ENCODE measurements around the gene SLC45A3. TPM values are rescaled to one million over a fixed set of nuclear protein-coding genes. Genes with fewer than 3 reads are reported as not detected.

Gene SLC45A3
- total RNA-seq, 4 donors from 2014 or later: 12.2 to 29.1 (median 17.0) TPM

DNA sequence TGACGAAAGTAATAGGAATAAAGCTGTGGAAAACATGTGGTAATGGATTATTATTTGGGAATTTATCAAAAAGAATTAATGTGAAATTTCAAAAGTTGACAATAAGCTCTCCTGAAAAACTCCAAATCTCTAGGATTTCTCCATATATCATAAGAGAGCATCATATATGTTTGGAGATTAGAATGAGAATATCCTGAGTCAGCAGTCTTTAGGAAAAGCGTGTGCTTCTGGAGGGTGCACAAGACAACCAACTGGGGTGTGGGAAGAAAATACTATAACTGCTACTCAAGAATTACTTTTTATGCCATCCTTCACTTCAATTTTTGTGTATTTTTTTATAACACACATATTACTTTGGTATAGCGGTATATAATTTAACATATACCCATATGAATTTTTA is 68.2 kb downstream of the SLC45A3 start:
- H3K27ac ChIP-seq: no peak overlapping the region
- peaks cover 0 to 39% (median 7%) of the 10 kb centered on the region in 4 donors for H3K36me3 ChIP-seq
- WGBS, 2 donors (ENCODE audit: low coverage in 1 of 2): 88 to 100% methylated on average over 3 of the region's 3 CpGs
- in situ Hi-C loops (cut with MboI; ENCODE audit: low pct_ligation_motif_present in 1 of 4, low pct_unique_long_range_greater_than_20kb in 1 of 4, low sequenced_read_pairs in 3 of 4): no loop called here
- no peak for DNase-seq
- no peaks in the 10 kb centered on the region for H3K9me3 ChIP-seq
- H3K4me1 ChIP-seq: peaks cover 0 to 22% (median 6%) of the 10 kb centered on the region in 4 donors
- no peak overlapping the region for H3K4me3 ChIP-seq
- intact Hi-C loops (cut with DNase I; ENCODE audit: low total_unique reads): no loop called here
- TF ChIP-seq CTCF (IDR thresholded peaks at IDR 0.05) (no peak), POLR2A (IDR thresholded peaks at IDR 0.05) (no peak), POLR2AphosphoS5 (IDR thresholded peaks at IDR 0.05) (no peak), EP300 (IDR thresholded peaks at IDR 0.05; ENCODE audit: low read depth) (no peak)
- no peaks in the 10 kb centered on the region for H3K27me3 ChIP-seq

GRCh38 chr1:205610901-205611466 is 69.3 kb downstream of the SLC45A3 start:
- WGBS, 2 donors (ENCODE audit: low coverage in 1 of 2): 29 to 37% methylated on average over 3 of the region's 3 CpGs
- peaks cover 0 to 17% (median 6%) of the 10 kb centered on the region in 4 donors for H3K4me1 ChIP-seq
- no peaks in the 10 kb centered on the region for H3K9me3 ChIP-seq
- H3K27me3 ChIP-seq: no peaks in the 10 kb centered on the region
- H3K27ac ChIP-seq: no peak overlapping the region
- no peak for TF ChIP-seq POLR2A (IDR thresholded peaks at IDR 0.05)
- no peak for DNase-seq
- in situ Hi-C loops (cut with MboI; ENCODE audit: low pct_ligation_motif_present in 1 of 4, low pct_unique_long_range_greater_than_20kb in 1 of 4, low sequenced_read_pairs in 3 of 4): no loop called here
- H3K4me3 ChIP-seq: no peak overlapping the region
- H3K36me3 ChIP-seq: peaks cover 0 to 29% (median 2%) of the 10 kb centered on the region in 4 donors
- intact Hi-C loops (cut with DNase I; ENCODE audit: low total_unique reads): no loop called here

GRCh38 chr1:205610036-205610435 is 70.3 kb downstream of the SLC45A3 start:
- no peak for TF ChIP-seq POLR2AphosphoS5 (IDR thresholded peaks at IDR 0.05)
- no peak for TF ChIP-seq POLR2A (IDR thresholded peaks at IDR 0.05)
- TF ChIP-seq CTCF (IDR thresholded peaks at IDR 0.05): no peak
- no peak for TF ChIP-seq EP300 (IDR thresholded peaks at IDR 0.05; ENCODE audit: low read depth)
- intact Hi-C loops (cut with DNase I; ENCODE audit: low total_unique reads) (no loop called here), in situ Hi-C loops (cut with MboI; ENCODE audit: low pct_ligation_motif_present in 1 of 4, low pct_unique_long_range_greater_than_20kb in 1 of 4, low sequenced_read_pairs in 3 of 4) (no loop called here)
- peaks cover 0 to 24% (median 0%) of the 10 kb centered on the region in 4 donors for H3K36me3 ChIP-seq
- H3K27me3 ChIP-seq: no peaks in the 10 kb centered on the region
- no peak overlapping the region for H3K27ac ChIP-seq
- WGBS, 2 donors (ENCODE audit: low coverage in 1 of 2): 54 to 65% methylated on average over 2 of the region's 2 CpGs
- DNase-seq: no peak
- H3K9me3 ChIP-seq: no peaks in the 10 kb centered on the region
- H3K4me3 ChIP-seq: no peak overlapping the region
- H3K4me1 ChIP-seq: peaks cover 0 to 17% (median 6%) of the 10 kb centered on the region in 4 donors

Small RNA genes within 50 kb of the gene (small RNA-seq; reads per million reads assigned to genes)
- gene RF00017: 0 reads per million in 4 donors

Other genes starting within 250 kb of the SLC45A3 start
- under 1 TPM in 1 of 4 donors, not detected in 3; 0.48 TPM for gene BLACAT1, start 224.5 kb downstream of the SLC45A3 start, total RNA-seq
- gene CDK18, start 175.8 kb downstream of the SLC45A3 start, total RNA-seq: 100 to 1,000 TPM in 1 of 4 donors, 10 to 100 TPM in 3; 28.8 to 112 (median 33.5) TPM
- 10 to 100 TPM; 16.0 to 24.1 (median 19.7) TPM for gene ELK4, start 48.5 kb downstream of the SLC45A3 start, total RNA-seq
- gene NUCKS1, start 69.7 kb upstream of the SLC45A3 start, total RNA-seq: 10 to 100 TPM; 21.7 to 45.7 (median 35.1) TPM
- 10 to 100 TPM in 2 of 4 donors, 1 to 10 TPM in 2; 1.1 to 13.9 (median 10.2) TPM for gene RAB29, start 95.0 kb upstream of the SLC45A3 start, total RNA-seq
- 1 to 10 TPM; 5.1 to 7.0 (median 5.6) TPM for gene SLC41A1, start 132.7 kb upstream of the SLC45A3 start, total RNA-seq
- not detected for gene PM20D1, start 169.6 kb upstream of the SLC45A3 start, total RNA-seq

Measured in transverse colon (tissue), 4 donors.